Right atrium auricular region (tissue), 2 donors: Measurements from ENCODE around the gene APMAP. TPM values are rescaled to one million over a fixed set of nuclear protein-coding genes. Genes with fewer than 3 reads are reported as not detected.
A peak's percentile ranks its signal among the peaks of the same experiment; 100 is the strongest.

Experiments used
- DNase-seq: peaks from one replicate; pipeline ENCODE4 v3.0.0-alpha.2; 2019; ENCODE audit warnings: low spot score
- H3K27ac ChIP-seq, 2 donors: fragments of 200-600 bp; sonication (generic); 1 replicate in 1 of 2; 2 replicates in 1 of 2; pipeline ENCODE4 v1.5.1; 2016 to 2019
- H3K27me3 ChIP-seq, 2 donors: fragments of 200-600 bp; sonication (generic); one replicate each; pipeline versions ENCODE4 v1.5.1 to v1.6.0; 2017 to 2019
- H3K36me3 ChIP-seq: fragments of 200-600 bp; sonication (generic); one replicate; pipeline ENCODE4 v1.5.1; 2016
- H3K4me1 ChIP-seq, 2 donors: fragments of 200-600 bp; sonication (generic); one replicate each; pipeline versions ENCODE4 v1.5.1 to v1.6.0; 2017 to 2019
- H3K4me3 ChIP-seq, 2 donors: fragments of 200-600 bp; sonication (generic); 1 replicate in 1 of 2; 2 replicates in 1 of 2; pipeline ENCODE4 v1.5.1; 2017 to 2019; ENCODE audit warnings: mild to moderate bottlenecking in 1 of 2, moderate library complexity in 1 of 2
- H3K9me3 ChIP-seq, 2 donors: fragments of 200-600 bp; sonication (generic); one replicate each; pipeline ENCODE4 v1.5.1; 2019
- CTCF ChIP-seq, 2 donors: fragments of 200-600 bp; sonication (generic); IDR thresholded peaks; one replicate each; pipeline ENCODE4 v1.5.1; 2019; ENCODE audit warnings: antibody characterized with exemption in 2 of 2
- total RNA-seq, 2 donors: library from RNA; depleted of rRNA; stranded (reverse); fragments of >200 nt; gene quantifications; one replicate each; pipeline ENCODE4 v1.1.0, GENCODE V29; 2016

The APMAP gene
- total RNA-seq, 2 donors from 2014 or later = 30.3 to 30.5 TPM

- peaks cover 0 to 47% of the 10 kb centered on the region in 2 donors for H3K4me1 ChIP-seq
- peaks cover 22% of the 10 kb centered on the region for H3K36me3 ChIP-seq
- TF ChIP-seq CTCF (IDR thresholded peaks at IDR 0.05) = no peak
- H3K27me3 ChIP-seq = no peaks in the 10 kb centered on the region
- no peaks in the 10 kb centered on the region for H3K9me3 ChIP-seq
- peak overlapping the region in 1 of 2 donors; percentile 47 for H3K27ac ChIP-seq
- no peak overlapping the region for H3K4me3 ChIP-seq
- no peak for DNase-seq
These were observed 30.1 kb upstream of the APMAP start for GRCh38 chr20:25022680-25023079.

- peak overlapping the region in 1 of 2 donors; percentile 24 for H3K27ac ChIP-seq
- H3K9me3 ChIP-seq = no peaks in the 10 kb centered on the region
- DNase-seq = no peak
- no peak for TF ChIP-seq CTCF (IDR thresholded peaks at IDR 0.05)
- H3K4me1 ChIP-seq = peaks cover 0 to 45% of the 10 kb centered on the region in 2 donors
- H3K36me3 ChIP-seq = peaks cover 30% of the 10 kb centered on the region
- no peaks in the 10 kb centered on the region for H3K27me3 ChIP-seq
- H3K4me3 ChIP-seq = no peak overlapping the region
These were observed 28.8 kb upstream of the APMAP start for GRCh38 chr20:25021336-25021735.

- Histone ChIP-seq H3K9me3 (no peaks in the 10 kb centered on the region), H3K36me3 (peaks cover 32% of the 10 kb centered on the region), H3K27me3 (no peaks in the 10 kb centered on the region), H3K4me1 (peaks cover 0 to 41% of the 10 kb centered on the region in 2 donors), H3K4me3 (no peak overlapping the region), H3K27ac (peak overlapping the region in 1 of 2 donors; percentile 24)
- TF ChIP-seq CTCF (IDR thresholded peaks at IDR 0.05) = no peak
- DNase-seq = no peak
These were observed 28.4 kb upstream of the APMAP start for GRCh38 chr20:25020901-25021301.

- peaks cover 0 to 36% of the 10 kb centered on the region in 2 donors for H3K4me1 ChIP-seq
- peak overlapping the region in 1 of 2 donors; percentile 24 for H3K27ac ChIP-seq
- no peak for DNase-seq
These were observed 27.8 kb upstream of the APMAP start for GRCh38 chr20:25020345-25020744.

GRCh38 chr20:25019381-25020155 lies 27.0 kb upstream of the APMAP start:
- no peak for TF ChIP-seq CTCF (IDR thresholded peaks at IDR 0.05)
- no peaks in the 10 kb centered on the region for H3K9me3 ChIP-seq
- no peak for DNase-seq
- no peaks in the 10 kb centered on the region for H3K27me3 ChIP-seq
- H3K4me1 ChIP-seq = peaks cover 0 to 30% of the 10 kb centered on the region in 2 donors
- peaks cover 41% of the 10 kb centered on the region for H3K36me3 ChIP-seq
- H3K4me3 ChIP-seq = no peak overlapping the region
- no peak overlapping the region for H3K27ac ChIP-seq

More at GRCh38 chr20:25020345-25020744, 27.8 kb upstream of the APMAP start:
- no peak overlapping the region for H3K4me3 ChIP-seq
- TF ChIP-seq CTCF (IDR thresholded peaks at IDR 0.05) = no peak
- H3K9me3 ChIP-seq = no peaks in the 10 kb centered on the region
- H3K27me3 ChIP-seq = no peaks in the 10 kb centered on the region
- peaks cover 37% of the 10 kb centered on the region for H3K36me3 ChIP-seq
